ENCODE results near the gene RERE. TPM values are rescaled to one million over a fixed set of nuclear protein-coding genes. Genes with fewer than 3 reads are reported as not detected.

Gene RERE
- total and polyA plus RNA-seq, 2 donors (not counting 3 experiments of a cell fraction or from before 2014, with no cell fraction given), result 14.1 to 113 TPM

- no peak overlapping the region for H3K4me3 ChIP-seq (replicated peaks in 1 of 3; ENCODE audit: insufficient read depth in 1 of 3, low read depth in 1 of 3, low read length in 3 of 3)
- H3K4me1 ChIP-seq (ENCODE audit: control insufficient read depth, extremely low read depth, insufficient read depth, low read length), result peaks cover 9% of the 10 kb centered on the region
- no peak for FAIRE-seq
- no peaks in the 10 kb centered on the region for H3K27me3 ChIP-seq (ENCODE audit: control insufficient read depth in 2 of 2, insufficient read depth in 2 of 2, low read length in 2 of 2)
- no peak overlapping the region for H3K27ac ChIP-seq (ENCODE audit: insufficient read depth, low read depth, low read length)
- H3K36me3 ChIP-seq (ENCODE audit: control insufficient read depth in 2 of 2, extremely low read depth in 1 of 2, insufficient read depth in 2 of 2, low read length in 2 of 2), result peaks cover 0 to 2% of the 10 kb centered on the region in 2 experiments
- H4K20me1 ChIP-seq (replicated peaks; ENCODE audit: control insufficient read depth, extremely low read depth, insufficient read depth, low read length), result no peaks in the 10 kb centered on the region
- no peaks in the 10 kb centered on the region for H3K9me3 ChIP-seq (replicated peaks; ENCODE audit: control insufficient read depth, insufficient read depth, low read length)
- H3K4me2 ChIP-seq (ENCODE audit: insufficient read depth, low read length), result no peak overlapping the region
- dilution Hi-C loops (cut with MboI; ENCODE audit: extremely low pct_ligation_motif_present, low sequenced_read_pairs) (no loop called here), intact Hi-C loops (cut with micrococcal nuclease) (no loop called here)
- DNase-seq (ENCODE audit: low read depth, low spot score), result peak; percentile 9
- no TSS peak for BruUV-seq (replicated peaks)
- no peaks in the 10 kb centered on the region for H3K79me2 ChIP-seq (ENCODE audit: control insufficient read depth, insufficient read depth, low read length)
- H2AFZ ChIP-seq (ENCODE audit: low read depth, low read length), result no peak overlapping the region
- H3K9ac ChIP-seq (replicated peaks; ENCODE audit: extremely low read depth, insufficient read depth, low read length), result no peak overlapping the region
- no peaks in the 10 kb centered on the region for H3K9me1 ChIP-seq (replicated peaks; ENCODE audit: control insufficient read depth, extremely low read depth, insufficient read depth, low read length)
- CTCF ChIA-PET, result interaction anchor here (1.0 to 1.3 kb wide), 3 partner anchors 9 to 69 kb away, joined by 3 to 4 read pairs (median 4); no protein-coding TSS in a partner anchor
- TF ChIP-seq CTCF (IDR thresholded peaks at IDR 0.05; ENCODE audit: extremely low read depth in 1 of 2, insufficient read depth in 1 of 2, low read depth in 1 of 2, low read length in 2 of 2) (peak in 1 of 2 donors; percentile 1), FOS (IDR thresholded peaks at IDR 0.05; ENCODE audit: borderline replicate concordance, insufficient read depth, low read length) (no peak)
- POLR2A ChIA-PET, result no interaction called here
Measured at GRCh38 chr1:8443558-8444194, 373.8 kb downstream of the RERE start.

- no peak for FAIRE-seq
- H3K4me2 ChIP-seq (ENCODE audit: insufficient read depth, low read length), result no peak overlapping the region
- POLR2A ChIA-PET, result interaction anchor here (0.7 kb wide), 1 partner anchor 84 kb away, joined by 4 read pairs; no protein-coding TSS in a partner anchor
- H3K27me3 ChIP-seq (ENCODE audit: control insufficient read depth in 2 of 2, insufficient read depth in 2 of 2, low read length in 2 of 2), result no peaks in the 10 kb centered on the region
- CTCF ChIA-PET, result interaction anchor here (1.0 to 1.3 kb wide), 4 partner anchors 12 to 38 kb away, joined by 3 to 5 read pairs (median 3); no protein-coding TSS in a partner anchor
- H4K20me1 ChIP-seq (replicated peaks; ENCODE audit: control insufficient read depth, extremely low read depth, insufficient read depth, low read length), result no peaks in the 10 kb centered on the region
- no peak for TF ChIP-seq POLR2A (IDR thresholded peaks at IDR 0.05; ENCODE audit: low read depth, low read length)
- no peak for TF ChIP-seq MAX (IDR thresholded peaks at IDR 0.05; ENCODE audit: insufficient read depth, insufficient read length)
- TF ChIP-seq EZH2 (IDR thresholded peaks at IDR 0.05; ENCODE audit: borderline replicate concordance, low read depth, low read length, severe bottlenecking), result no peak
- no peak for TF ChIP-seq GATA2 (IDR thresholded peaks at IDR 0.05; ENCODE audit: insufficient read depth, insufficient read length, low read depth, low read length)
- no peak for TF ChIP-seq POLR2AphosphoS5 (IDR thresholded peaks at IDR 0.05; ENCODE audit: insufficient read depth, low read depth, low read length)
- TF ChIP-seq MYC (IDR thresholded peaks at IDR 0.05; ENCODE audit: low read depth, low read length), result no peak
- no peak for TF ChIP-seq FOS (IDR thresholded peaks at IDR 0.05; ENCODE audit: borderline replicate concordance, insufficient read depth, low read length)
- no peak for TF ChIP-seq CTCF (IDR thresholded peaks at IDR 0.05; ENCODE audit: extremely low read depth in 1 of 2, insufficient read depth in 1 of 2, low read depth in 1 of 2, low read length in 2 of 2)
- no peak for TF ChIP-seq JUN (IDR thresholded peaks at IDR 0.05; ENCODE audit: borderline replicate concordance, insufficient read depth, insufficient read length, low read depth)
- DNase-seq (ENCODE audit: low read depth, low spot score), result no peak
- no TSS peak for BruUV-seq (replicated peaks)
- no peaks in the 10 kb centered on the region for H3K36me3 ChIP-seq (ENCODE audit: control insufficient read depth in 2 of 2, extremely low read depth in 1 of 2, insufficient read depth in 2 of 2, low read length in 2 of 2)
- H3K27ac ChIP-seq (ENCODE audit: insufficient read depth, low read depth, low read length), result no peak overlapping the region
- no peaks in the 10 kb centered on the region for H3K79me2 ChIP-seq (ENCODE audit: control insufficient read depth, insufficient read depth, low read length)
- dilution Hi-C loops (cut with MboI; ENCODE audit: extremely low pct_ligation_motif_present, low sequenced_read_pairs) (no loop called here), intact Hi-C loops (cut with micrococcal nuclease) (no loop called here)
- no peak overlapping the region for H3K9ac ChIP-seq (replicated peaks; ENCODE audit: extremely low read depth, insufficient read depth, low read length)
- no peak overlapping the region for H2AFZ ChIP-seq (ENCODE audit: low read depth, low read length)
- H3K4me1 ChIP-seq (ENCODE audit: control insufficient read depth, extremely low read depth, insufficient read depth, low read length), result peaks cover 11% of the 10 kb centered on the region
- no peak overlapping the region for H3K4me3 ChIP-seq (replicated peaks in 1 of 3; ENCODE audit: insufficient read depth in 1 of 3, low read depth in 1 of 3, low read length in 3 of 3)
- no peaks in the 10 kb centered on the region for H3K9me3 ChIP-seq (replicated peaks; ENCODE audit: control insufficient read depth, insufficient read depth, low read length)
- H3K9me1 ChIP-seq (replicated peaks; ENCODE audit: control insufficient read depth, extremely low read depth, insufficient read depth, low read length), result no peaks in the 10 kb centered on the region
Measured at GRCh38 chr1:8441426-8441825, 376.0 kb downstream of the RERE start.
